GM18520 (cell line): ENCODE results near the gene TRIM15.
"Not testable (repeated sequence)": the region's sequence is repeated elsewhere in the genome, so short reads cannot be mapped to it uniquely, and the experiment has no call there.

Experiments used
- ATAC-seq: cut with Tn5 transposase; IDR thresholded peaks from one replicate; pipeline ENCODE4 v1.9.1; 2021; ENCODE audit not compliant: unreplicated experiment

Gene TRIM15

DNA sequence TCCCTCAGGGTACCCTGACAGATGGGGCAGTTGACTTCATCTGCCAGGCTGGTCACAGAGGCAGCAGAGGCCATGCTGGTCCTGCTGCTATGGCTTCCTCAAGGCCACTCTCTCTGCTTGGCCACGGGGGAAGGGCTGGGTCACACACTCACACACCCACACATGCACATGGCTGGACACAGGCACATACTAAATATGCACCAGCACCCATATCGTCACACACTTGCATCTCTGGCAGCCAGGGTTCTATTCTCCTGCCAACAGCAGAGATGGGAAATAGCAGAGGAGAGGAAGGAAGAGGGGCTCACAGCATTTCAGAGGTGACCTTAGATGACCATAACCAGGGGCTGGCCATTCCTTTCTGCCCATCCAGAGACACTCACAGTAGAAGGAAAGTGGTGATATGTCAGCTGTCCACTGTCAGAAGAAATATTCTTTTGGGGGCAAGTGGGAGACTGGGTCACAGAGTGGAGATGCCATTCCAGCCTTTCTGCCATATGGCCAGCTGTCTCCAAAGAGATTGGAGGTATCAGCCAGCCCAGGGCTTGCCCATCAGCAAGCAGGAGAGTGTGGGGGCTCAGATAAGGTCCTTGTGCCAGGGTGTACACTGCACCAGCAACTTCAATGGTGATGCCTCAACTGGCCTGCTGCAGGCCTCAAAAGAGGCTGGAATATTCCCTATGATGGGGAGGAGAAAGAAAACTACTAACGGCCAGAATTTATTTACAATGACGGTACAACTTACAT, 2.4 kb upstream of the TRIM15 start, which contains the start of gene TRIM10:
Gene TRIM10, minus strand, starts transcription at position 427 of the 747 bp plus-strand sequence. Its CDS starts 353 bp downstream, at position 74.
- ATAC-seq = no peak

DNA sequence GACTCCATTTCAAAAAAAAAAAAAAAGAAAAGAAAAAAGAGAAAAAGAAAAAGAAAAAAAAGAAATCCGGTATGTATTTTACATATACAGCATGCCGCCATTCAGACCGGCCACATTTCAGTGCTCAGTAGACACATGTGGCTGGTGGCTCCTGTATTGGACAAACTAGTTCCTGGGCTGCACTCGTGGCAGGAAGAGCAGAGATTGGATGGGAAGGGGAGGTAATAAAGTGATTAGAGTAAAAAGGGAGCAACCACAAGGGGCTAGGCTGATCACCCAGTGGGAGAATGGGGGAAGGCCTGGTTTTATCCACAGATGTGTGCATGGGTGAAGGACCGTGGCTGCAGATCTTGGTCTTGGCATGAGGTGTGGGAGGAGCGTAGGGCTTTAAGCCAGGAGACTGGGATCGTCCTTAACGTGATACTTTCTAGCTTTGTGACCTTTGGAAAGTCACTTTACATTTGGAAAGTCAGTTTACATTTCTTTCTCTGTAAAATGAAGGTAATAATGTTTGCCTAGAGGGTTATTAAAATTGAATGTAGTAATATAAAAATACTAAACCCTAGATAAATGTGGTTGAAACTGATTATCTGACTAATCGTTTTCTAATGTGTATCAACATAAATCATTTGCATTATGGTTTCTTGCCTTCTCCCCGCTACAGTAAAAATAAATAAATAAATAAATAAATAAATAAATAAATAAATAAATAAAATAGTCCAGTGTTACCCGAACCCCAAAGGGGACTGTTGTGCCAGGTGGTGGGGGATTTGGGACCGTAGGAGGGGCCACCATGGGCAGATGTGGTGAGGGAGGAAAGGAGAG, 869 bp upstream of the TRIM15 start:
- no peak for ATAC-seq

DNA sequence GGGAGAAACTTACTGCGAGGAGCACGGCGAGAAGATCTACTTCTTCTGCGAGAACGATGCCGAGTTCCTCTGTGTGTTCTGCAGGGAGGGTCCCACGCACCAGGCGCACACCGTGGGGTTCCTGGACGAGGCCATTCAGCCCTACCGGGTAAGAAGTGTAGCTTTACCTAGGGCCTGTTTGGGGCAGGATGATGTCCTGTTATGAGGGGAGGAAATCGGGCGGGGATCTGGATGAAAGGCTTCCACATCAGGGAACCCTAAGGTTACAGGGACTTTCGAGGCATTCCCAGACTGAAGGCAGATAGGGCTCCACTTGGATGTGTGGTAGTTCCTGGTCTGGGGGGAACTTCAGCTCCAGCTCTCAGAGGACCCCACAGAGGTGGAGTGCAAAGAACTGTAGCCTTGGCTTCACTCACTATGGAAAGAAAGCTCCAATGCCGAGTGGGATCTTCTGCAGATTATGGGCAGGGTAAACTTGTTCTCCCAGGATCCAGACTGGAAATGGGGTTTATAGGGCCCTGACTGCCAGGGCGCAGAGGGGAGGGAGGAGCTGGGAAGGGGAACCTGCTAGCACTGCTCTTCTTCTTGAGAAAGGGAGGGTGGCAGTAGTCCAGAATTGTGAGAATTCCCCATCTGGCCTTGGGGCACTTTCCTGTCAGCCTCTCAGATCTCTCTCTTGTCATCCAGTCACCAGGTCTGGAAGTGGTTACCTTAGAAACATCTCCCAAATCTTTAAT, 740 bp downstream of the TRIM15 start:
- ATAC-seq = no peak

DNA sequence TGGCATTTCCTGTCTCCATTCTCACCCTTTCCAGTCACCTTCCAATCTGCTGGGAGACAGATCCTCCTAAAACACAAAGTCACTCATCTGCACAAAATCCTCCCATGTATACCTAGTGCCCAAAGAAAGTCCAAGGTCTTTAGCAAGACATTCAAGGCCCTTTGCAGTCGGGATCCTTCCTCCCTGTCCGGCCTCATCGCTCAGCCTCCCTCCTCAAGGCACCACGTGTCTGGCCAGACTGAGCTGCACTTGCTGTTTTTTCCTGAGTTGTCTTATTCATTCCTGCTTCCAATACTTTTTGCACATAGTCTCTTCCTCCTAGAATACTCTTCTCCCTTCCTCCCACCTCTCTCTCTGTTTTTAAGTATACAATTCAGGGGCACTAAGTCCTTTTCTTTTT, 1.4 kb downstream of the TRIM15 start:
- ATAC-seq = no peak

DNA sequence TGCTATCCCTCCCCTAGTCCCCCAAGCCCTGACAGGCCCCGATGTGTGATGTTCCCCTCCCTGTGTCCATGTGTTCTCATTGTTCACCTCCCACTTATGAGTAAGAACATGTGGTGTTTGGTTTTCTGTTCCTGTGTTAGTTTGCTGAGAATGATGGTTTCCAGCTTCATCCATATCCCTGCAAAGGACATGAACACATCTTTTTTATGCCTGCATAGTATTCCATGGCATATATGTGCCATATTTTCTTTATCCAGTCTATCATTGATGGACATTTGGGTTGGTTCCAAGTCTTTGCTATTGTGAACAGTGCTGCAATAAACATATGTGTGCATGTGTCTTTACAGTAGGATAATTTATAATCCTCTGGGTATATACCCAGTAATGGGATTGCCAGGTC, 1.9 kb downstream of the TRIM15 start:
- not testable (repeated sequence) for ATAC-seq

DNA sequence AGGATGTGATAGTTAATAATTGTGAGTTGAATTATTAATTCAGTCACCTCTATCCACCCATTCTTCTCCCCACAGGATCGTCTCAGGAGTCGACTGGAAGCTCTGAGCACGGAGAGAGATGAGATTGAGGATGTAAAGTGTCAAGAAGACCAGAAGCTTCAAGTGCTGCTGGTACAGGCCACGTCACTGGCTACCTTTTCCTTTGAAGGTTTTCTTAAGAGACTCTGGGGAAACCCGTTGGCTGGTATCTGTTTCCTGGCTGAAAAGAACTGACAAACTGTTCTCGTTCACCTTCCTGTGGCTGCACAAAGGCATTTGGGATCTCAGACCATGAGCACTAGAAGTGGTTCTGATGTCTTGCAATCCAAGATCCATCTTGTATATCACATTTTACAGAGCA, 3.8 kb downstream of the TRIM15 start:
- ATAC-seq = no peak

DNA sequence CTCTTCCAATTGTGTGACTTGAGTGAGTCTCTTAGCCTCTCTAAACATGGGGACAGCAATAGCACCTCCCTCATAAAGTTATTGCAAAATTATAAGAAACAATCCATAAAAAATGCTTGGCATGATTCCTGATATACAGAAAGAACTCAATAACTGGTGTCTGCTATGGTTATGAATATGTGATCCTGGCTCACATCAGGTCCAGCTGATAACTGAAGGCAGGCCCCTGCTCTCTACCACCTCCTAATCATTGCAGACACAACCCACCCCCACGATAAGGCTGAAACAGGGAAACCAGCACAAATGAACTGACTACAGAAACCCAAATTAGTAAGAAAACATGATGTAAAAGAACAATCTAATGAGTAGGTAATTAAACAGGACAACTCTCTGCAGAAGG, 5.4 kb downstream of the TRIM15 start:
- no peak for ATAC-seq

DNA sequence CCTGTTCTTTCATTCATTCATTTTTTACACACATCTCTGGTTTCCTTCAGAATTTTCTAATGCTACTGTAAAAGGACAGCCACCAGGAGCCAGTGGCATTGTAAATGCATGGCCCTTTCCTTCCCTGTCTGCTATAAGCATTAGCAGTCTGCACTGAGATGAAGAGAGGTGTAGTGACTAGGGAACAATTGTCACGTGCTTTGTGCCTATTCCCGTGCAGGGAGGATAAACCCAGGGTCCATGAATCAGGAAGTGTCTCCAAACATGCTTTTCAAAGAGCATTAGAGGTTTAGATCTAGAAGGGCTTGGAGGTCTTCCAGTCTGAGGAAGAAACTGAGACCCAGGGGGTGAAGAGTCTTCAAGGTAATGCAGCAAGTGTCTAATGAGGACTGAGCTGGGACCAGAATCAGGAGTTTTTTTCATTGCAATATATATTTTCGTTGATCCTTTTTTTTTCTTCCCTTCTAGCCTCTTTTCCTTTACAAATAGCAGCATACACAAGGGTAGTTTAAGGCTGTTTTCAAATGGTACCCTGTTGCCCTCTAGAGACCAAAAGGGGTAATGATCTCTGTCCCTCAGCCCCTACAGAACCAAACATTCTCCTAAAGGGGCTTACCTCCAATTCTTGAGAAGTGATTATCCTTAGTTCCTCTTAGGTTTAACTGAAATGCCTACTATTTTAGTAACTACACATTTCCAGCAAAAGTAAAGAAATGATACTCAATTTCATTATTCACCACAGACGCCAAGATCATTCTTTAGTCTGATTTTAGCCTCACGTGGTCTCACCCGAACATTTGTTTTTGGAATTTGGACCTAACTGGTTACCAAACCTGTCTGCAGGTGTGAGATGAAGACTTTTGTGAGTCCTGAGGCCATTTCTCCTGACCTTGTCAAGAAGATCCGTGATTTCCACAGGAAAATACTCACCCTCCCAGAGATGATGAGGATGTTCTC, 6.6 kb downstream of the TRIM15 start:
- no peak for ATAC-seq

DNA sequence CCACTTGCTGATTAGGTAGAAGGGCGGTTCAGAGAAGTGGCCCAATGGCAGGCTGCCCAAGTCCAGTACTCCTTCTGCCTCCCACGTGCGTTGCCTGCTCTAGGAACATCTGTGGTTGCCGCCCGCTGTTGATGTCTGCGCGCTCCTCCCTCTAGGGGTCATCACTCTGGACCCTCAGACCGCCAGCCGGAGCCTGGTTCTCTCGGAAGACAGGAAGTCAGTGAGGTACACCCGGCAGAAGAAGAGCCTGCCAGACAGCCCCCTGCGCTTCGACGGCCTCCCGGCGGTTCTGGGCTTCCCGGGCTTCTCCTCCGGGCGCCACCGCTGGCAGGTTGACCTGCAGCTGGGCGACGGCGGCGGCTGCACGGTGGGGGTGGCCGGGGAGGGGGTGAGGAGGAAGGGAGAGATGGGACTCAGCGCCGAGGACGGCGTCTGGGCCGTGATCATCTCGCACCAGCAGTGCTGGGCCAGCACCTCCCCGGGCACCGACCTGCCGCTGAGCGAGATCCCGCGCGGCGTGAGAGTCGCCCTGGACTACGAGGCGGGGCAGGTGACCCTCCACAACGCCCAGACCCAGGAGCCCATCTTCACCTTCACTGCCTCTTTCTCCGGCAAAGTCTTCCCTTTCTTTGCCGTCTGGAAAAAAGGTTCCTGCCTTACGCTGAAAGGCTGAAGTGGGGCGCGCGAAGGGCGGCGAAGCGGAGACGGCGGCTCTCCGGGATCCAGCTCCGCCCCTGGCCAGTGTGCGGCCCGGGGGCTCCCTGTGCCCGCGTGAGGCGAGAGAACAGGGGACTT, 8.5 kb downstream of the TRIM15 start:
- ATAC-seq = no peak

DNA sequence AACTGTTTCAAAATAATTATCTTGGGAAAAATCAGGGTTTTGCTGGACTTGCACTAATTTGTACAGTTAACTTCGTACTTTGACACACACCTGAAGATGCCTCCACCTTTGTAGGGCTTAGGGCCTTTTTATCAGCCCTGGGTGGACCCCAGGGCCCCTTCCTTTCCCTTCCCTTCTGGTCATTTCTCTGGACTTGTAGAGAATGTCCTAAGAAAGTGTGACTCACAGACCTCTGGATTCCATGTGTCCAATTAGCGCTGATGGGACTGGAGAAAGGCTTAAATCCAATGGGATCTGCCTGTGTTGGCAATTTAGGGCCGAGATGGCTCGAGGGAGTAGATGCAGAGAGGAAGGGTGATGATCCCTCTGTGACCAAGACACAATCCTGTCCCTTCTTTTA, 9.3 kb downstream of the TRIM15 start:
- ATAC-seq = no peak

DNA sequence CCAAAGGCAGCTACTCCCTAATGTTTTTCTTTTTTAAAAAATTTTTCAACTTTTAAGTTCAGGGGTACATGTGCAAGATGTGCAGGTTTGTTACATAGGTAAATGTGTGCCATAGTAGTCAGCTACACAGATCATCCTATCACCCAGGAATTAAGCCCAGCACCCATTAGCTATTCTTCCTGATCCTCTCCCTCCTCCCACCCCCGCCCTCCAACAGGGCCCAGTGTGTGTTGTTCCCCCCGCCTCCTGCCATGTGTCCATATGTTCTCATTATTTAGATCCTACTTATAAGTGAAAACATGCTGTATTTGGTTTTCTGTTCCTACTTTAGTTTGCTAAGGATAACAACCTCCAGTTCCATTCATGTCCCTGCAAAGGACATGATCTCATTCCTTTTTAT, 12.4 kb downstream of the TRIM15 start:
- no peak for ATAC-seq

DNA sequence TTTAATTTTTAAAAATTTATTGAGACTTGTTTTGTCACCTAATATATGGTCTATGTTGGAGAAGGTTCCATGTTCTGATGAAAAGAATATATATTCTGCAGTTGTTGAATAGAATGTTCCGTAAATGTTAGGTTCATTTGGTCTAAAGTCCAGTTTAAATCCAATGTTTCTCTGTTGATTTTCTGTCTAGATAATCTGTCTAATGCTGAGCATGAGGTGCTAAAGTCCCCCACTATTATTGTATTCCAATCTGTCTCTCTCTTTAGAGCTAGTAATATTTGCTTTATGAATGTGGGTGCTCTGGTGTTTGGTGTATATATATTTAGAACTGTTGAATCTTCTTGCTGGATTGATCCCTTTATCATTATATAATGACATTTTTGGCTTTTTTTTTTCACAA, 15.5 kb downstream of the TRIM15 start:
- no peak for ATAC-seq

DNA sequence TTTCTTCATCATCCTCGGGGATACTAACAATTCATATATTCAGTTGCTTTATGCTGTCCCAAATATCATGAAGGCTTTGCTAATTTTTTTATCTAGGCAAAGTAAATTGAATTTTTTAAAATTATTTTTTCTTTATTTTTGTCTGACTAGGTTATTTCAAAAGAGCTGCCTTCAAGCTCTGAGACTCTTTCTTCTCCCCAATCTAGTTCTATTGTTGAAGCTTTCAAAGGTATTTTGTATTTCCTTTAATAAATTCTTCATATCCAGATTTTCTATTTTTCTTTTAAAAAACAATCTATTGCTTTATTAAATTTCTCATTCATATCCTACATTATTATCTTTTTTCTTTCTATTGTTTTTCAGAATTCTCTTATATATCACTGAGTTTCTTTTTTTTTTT, 16.8 kb downstream of the TRIM15 start:
- ATAC-seq = no peak

DNA sequence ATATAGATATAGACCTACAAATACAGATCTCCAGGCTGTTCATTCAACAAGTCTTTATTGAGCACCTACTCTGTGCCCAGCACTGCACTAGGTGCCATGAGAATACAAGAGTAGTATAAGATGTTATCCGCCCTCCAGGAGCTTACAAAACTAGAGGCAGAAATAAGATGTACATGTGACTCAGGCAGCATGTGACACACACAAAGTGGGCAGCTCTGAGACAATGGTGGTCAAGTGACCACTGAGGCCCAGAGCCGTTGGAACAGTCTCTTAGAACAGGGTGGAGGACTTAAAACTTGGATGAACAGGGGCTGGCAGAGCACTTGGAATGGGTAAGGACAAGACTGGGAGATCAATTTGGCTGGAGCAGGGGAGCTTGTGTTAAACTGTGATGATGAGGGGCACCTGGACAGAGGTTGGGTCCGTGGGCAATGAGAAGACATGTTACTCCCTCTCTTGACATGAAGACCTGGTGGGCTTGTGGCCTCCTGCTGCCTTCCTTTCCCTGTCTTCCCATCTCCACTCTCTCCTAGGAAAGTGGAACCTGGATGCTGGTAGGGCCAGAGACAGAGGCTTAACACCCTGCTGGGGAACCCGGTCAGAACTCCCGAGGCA, 21.2 kb downstream of the TRIM15 start:
- no peak for ATAC-seq

DNA sequence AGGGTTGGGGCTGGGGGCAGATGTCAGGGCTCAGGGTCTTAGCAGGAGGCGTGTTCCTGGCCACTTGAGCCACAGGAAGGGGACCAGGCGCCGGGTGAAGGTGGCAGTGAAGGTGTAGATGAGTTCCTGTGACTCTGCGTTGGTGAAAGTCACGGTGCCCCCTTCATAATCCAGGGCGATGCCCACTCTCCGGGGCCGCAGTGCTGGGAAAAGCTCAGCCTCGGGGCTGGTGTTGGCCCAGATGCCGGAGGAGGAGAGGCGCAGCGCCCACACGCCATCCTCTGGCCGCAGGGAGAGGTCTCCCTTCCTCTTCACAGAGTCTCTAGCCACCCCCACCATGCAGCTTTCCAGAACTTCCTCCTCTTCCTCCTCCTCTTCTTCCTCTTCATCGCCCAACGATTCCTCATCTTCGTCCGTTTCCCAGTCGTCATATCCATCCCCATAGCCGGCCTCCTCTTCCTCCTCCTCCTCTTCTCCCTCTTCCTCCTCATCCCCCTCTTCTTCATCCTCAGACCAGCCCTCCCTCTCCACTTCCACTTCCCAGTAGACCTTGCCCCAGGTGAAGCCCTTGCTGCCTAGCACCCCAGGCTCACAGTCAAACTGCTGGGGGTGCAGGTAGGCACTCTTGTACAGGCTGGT, 22.6 kb downstream of the TRIM15 start:
- ATAC-seq = no peak

DNA sequence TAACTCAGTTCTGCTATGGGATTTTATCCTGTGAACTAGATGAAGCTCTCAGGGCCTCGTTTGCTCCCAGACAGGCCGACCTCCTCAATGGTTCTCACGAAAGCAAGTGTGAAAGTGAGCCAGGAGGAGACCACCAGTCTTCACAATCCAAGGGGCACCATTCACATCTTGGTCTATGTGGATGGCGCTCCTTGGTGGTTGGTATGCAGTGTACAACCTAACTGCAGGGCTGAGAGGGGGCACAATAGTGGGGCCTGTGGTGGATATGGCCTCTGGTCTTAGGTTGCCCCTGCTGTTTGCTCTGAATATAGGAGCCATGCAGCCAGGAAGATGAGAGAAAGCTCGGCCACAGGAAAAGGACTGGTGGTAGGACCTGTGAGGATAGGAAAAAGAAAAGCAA, 25.2 kb downstream of the TRIM15 start:
- ATAC-seq = no peak

DNA sequence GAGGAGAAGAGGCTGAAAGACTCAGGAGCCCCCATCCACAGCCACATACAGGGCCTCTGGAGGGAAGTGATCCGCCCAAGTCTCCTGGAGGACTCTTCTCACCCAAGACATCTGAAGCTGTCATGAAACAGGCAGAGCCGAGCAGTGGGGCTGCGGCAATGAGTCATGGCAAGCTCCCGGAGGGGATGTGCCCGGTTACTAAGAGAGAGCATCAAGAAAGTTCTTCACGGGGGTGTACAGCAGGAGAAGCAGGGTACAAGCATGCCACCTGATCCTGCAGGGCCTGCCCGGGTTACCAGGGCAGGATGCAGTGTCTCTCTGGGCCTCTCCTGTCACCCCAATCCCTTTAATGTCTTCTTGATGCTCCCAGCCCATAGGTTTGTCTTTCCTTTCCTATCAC, 28.7 kb downstream of the TRIM15 start:
- ATAC-seq = no peak

DNA sequence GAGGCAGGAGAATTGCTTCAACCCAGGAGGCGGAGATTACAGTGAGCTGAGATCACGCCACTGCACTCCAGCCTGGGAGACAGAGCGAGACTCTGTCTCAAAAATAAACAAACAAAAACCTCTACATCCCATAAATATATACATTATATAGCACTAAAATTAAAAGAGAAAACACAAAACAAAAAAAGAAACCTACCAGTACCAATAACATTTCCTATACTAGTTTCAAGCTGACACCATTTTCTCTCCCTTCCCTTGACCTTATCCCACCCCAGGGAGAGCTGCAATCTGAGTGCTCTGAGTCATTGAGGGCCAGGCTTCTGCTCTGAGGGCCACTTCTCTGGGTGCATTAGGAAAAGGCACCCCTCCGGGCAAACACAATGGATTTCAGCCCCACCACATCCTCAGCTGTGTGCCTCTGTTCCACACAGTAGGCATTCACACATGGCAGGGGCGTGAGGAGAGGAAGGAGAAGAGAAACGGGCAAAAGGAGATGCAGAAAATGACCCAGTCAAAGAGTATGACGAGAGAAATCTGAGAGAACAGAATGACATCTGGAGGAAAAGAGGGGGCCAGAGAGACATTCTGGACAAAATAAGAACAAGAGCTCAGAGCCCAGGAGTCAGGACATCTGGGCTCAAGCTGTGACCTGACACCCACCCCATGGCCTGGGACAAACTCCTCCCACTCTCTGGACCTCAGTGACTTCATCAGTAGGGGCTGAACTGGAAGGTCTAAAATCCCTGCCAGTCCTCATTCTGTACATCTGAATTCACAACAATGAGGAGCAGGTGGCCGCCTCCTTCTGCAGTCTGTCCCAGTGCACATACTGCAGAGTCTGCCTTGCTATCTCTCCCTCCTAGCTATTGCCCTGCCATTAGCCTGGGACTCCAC, 31.7 kb downstream of the TRIM15 start:
- ATAC-seq = no peak
